T-helper 1 cell treated with Interleukin-12 subunit alpha and Interleukin-12 subunit beta and Interleukin-4 antibody, amounts not matched to agents 30 μg/mL and 1 μg/mL, for 36 hours (primary cell): Measurements from ENCODE around the gene KIN.

Experiments
- H3K27ac Mint-ChIP-seq: one replicate; pipeline ENCODE4 v1.8.0; 2021; ENCODE audit warnings: mild to moderate bottlenecking, mixed read lengths
- H3K27me3 Mint-ChIP-seq: one replicate; pipeline ENCODE4 v1.8.0; 2021; ENCODE audit warnings: low read depth, mixed read lengths
- H3K36me3 Mint-ChIP-seq: one replicate; pipeline ENCODE4 v1.8.0; 2021; ENCODE audit warnings: low read depth, mixed read lengths
- H3K4me1 Mint-ChIP-seq: one replicate; pipeline ENCODE4 v1.8.0; 2021; ENCODE audit warnings: low read depth, mixed read lengths
- H3K4me3 Mint-ChIP-seq: one replicate; pipeline ENCODE4 v1.8.0; 2021; ENCODE audit warnings: mild to moderate bottlenecking, moderate library complexity, mixed read lengths
- H3K9me3 Mint-ChIP-seq: one replicate; pipeline ENCODE4 v1.8.0; 2021; ENCODE audit warnings: mixed read lengths

The KIN gene

GRCh38 chr10:7702288-7702812 lies 85.4 kb downstream of the KIN start:
- peaks cover 32% of the 10 kb centered on the region for H3K27me3 Mint-ChIP-seq
- H3K36me3 Mint-ChIP-seq = no peaks in the 10 kb centered on the region
- no peak overlapping the region for H3K4me3 Mint-ChIP-seq
- no peak overlapping the region for H3K27ac Mint-ChIP-seq
- H3K9me3 Mint-ChIP-seq = no peaks in the 10 kb centered on the region
- H3K4me1 Mint-ChIP-seq = peaks cover 2% of the 10 kb centered on the region

GRCh38 chr10:7701158-7701742 lies 86.5 kb downstream of the KIN start:
- peaks cover 22% of the 10 kb centered on the region for H3K27me3 Mint-ChIP-seq
- no peaks in the 10 kb centered on the region for H3K36me3 Mint-ChIP-seq
- no peaks in the 10 kb centered on the region for H3K9me3 Mint-ChIP-seq

More at GRCh38 chr10:7701158-7701742, 86.5 kb downstream of the KIN start:
- Mint-ChIP-seq H3K27ac (no peak overlapping the region), H3K4me3 (no peak overlapping the region), H3K4me1 (no peaks in the 10 kb centered on the region)
